GM12878 (cell line): ENCODE data around the gene ATP6V1G2. TPM values are rescaled to one million over a fixed set of nuclear protein-coding genes. Genes with fewer than 3 reads are reported as not detected.

Experiments used
- BACH1 ChIP-seq: fragments of 450-650 bp; IDR thresholded peaks from 2 replicates; pipeline ENCODE4 v1.6.1; 2017; ENCODE audit warnings: mild to moderate bottlenecking, borderline replicate concordance
- CBX3 ChIP-seq: fragments of 200-600 bp; sonication (generic); IDR thresholded peaks from 2 replicates; pipeline ENCODE4 v1.6.1; 2016; ENCODE audit warnings: low read depth, borderline replicate concordance
- CREM ChIP-seq: IDR thresholded peaks from 2 replicates; pipeline ENCODE4 v1.6.1; 2014; ENCODE audit warnings: antibody characterized with exemption, low read depth
- CUX1 ChIP-seq: IDR thresholded peaks from 2 replicates; pipeline ENCODE4 v1.6.1; 2012; ENCODE audit warnings: improper control_type of control experiment, low read depth, low read length; ENCODE audit not compliant: insufficient replicate concordance
- NR2C1 ChIP-seq: fragments of 450-650 bp; IDR thresholded peaks from 2 replicates; pipeline ENCODE4 v1.6.1; 2017; ENCODE audit warnings: antibody characterized with exemption, mild to moderate bottlenecking, moderate library complexity
- POLR2A ChIP-seq: IDR thresholded peaks from 2 replicates; pipeline ENCODE4 v1.6.1; 2011; ENCODE audit warnings: low read depth, mild to moderate bottlenecking, low read length
- polyA plus RNA-seq, 11 experiments: library from polyadenylated mRNA; depleted of rRNA in 4 of 11; unstranded in 6 of 11; stranded (reverse) in 5 of 11; fragments of >200 nt; fragmentation: Nextera tagmentation in 4 of 11; fragmentation: Illumina TruSeq in 1 of 11; extraction: Ambion mirVana in 4 of 11; extraction: Trizol in 1 of 11; gene quantifications; 1 replicate in 1 of 11; 2 replicates in 10 of 11; pipeline versions ENCODE4 v1.2.1 to v1.2.3, GENCODE V29; 2011 to 2016; ENCODE audit warnings: inconsistent platforms in 2 of 11, missing spikeins in 2 of 11, low read depth in 1 of 11
- total RNA-seq, 4 experiments: library from RNA; depleted of rRNA in 3 of 4; stranded (reverse); fragments of >200 nt in 3 of 4; fragmentation: Illumina TruSeq in 1 of 4; extraction: Trizol in 1 of 4; gene quantifications; 2 replicates each; pipeline versions ENCODE4 v1.2.1 to v1.2.3, GENCODE V29; 2013 to 2021
- TF ChIP-seq, protein P1 (sequence below): IDR thresholded peaks from 2 replicates; pipeline ENCODE4 v1.6.1; 2012; ENCODE audit warnings: low read length, inconsistent platforms
- TF ChIP-seq, protein P2 (sequence below): IDR thresholded peaks from 2 replicates; pipeline ENCODE4 v1.6.1; 2012; ENCODE audit warnings: low read depth, low read length, improper control_type of control experiment
- TF ChIP-seq, protein P3 (sequence below): fragments of 450-650 bp; IDR thresholded peaks from 2 replicates; pipeline ENCODE4 v1.6.1; 2016; ENCODE audit warnings: mild to moderate bottlenecking, moderate library complexity, borderline replicate concordance
- TF ChIP-seq, protein P4 (sequence below): fragments of 450-650 bp; conservative IDR thresholded peaks from 2 replicates; pipeline ENCODE4 v1.6.1; 2017; ENCODE audit warnings: mild to moderate bottlenecking, moderate library complexity
- TF ChIP-seq, protein P5 (sequence below): IDR thresholded peaks from 2 replicates; pipeline ENCODE4 v1.6.1; 2012; ENCODE audit warnings: mild to moderate bottlenecking, low read depth, low read length

Gene ATP6V1G2
- total and polyA plus RNA-seq, 10 of the 15 experiments (the other 5 are each of a cell fraction or from before 2014, with no cell fraction given), result 0.45 to 8.9 (median 2.8) TPM

DNA sequence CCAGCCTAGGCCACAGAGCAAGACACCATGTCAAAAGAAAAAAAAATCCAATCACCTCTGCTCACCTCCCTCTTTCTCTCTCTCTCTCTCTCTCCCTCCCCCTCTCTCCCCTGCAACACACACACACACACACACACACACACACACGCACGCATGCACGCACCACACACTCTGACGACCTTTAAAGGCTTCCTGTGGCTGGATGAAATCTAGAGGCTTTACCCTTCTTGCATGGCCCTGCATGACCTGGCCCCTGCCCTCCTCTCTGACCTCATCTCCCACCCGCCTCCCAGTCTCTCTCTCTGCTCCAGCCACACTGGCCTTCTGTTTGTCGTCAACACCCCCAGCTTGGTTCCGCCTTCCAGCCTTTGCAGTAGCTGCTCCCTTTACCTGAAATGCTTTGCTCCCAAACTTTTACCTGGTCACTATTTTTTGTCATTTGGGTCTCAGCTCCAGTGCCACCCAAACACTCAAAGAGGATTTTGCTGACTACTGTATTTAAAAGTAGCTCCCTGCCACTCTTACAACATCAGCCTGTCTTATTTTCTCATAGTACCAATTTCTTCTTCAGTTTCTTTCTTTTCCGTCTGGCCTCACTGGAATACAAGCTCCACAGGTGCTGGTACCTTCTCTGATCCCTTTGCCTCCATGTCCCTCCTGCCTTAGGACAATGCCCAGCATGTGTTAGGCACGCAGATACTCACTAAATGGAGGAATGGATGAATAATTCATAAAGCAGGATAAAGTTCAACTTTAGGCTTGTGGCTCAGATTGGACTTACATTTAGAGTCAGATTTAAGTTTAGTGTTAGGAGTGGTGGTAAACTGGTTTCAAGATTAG, 21.3 kb upstream of the ATP6V1G2 start (continued):
- TF ChIP-seq BACH1 (no peak), CBX3 (no peak), NR2C1 (no peak; the same call in 1 of the 2 replicates), CUX1 (no peak), POLR2A (no peak), CREM (peak; percentile 71; the same call in 1 of the 2 replicates)
- TF ChIP-seq, protein P1, sequence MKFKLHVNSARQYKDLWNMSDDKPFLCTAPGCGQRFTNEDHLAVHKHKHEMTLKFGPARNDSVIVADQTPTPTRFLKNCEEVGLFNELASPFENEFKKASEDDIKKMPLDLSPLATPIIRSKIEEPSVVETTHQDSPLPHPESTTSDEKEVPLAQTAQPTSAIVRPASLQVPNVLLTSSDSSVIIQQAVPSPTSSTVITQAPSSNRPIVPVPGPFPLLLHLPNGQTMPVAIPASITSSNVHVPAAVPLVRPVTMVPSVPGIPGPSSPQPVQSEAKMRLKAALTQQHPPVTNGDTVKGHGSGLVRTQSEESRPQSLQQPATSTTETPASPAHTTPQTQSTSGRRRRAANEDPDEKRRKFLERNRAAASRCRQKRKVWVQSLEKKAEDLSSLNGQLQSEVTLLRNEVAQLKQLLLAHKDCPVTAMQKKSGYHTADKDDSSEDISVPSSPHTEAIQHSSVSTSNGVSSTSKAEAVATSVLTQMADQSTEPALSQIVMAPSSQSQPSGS, result no peak
- TF ChIP-seq, protein P2, sequence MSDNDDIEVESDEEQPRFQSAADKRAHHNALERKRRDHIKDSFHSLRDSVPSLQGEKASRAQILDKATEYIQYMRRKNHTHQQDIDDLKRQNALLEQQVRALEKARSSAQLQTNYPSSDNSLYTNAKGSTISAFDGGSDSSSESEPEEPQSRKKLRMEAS, result no peak
- TF ChIP-seq, protein P3, sequence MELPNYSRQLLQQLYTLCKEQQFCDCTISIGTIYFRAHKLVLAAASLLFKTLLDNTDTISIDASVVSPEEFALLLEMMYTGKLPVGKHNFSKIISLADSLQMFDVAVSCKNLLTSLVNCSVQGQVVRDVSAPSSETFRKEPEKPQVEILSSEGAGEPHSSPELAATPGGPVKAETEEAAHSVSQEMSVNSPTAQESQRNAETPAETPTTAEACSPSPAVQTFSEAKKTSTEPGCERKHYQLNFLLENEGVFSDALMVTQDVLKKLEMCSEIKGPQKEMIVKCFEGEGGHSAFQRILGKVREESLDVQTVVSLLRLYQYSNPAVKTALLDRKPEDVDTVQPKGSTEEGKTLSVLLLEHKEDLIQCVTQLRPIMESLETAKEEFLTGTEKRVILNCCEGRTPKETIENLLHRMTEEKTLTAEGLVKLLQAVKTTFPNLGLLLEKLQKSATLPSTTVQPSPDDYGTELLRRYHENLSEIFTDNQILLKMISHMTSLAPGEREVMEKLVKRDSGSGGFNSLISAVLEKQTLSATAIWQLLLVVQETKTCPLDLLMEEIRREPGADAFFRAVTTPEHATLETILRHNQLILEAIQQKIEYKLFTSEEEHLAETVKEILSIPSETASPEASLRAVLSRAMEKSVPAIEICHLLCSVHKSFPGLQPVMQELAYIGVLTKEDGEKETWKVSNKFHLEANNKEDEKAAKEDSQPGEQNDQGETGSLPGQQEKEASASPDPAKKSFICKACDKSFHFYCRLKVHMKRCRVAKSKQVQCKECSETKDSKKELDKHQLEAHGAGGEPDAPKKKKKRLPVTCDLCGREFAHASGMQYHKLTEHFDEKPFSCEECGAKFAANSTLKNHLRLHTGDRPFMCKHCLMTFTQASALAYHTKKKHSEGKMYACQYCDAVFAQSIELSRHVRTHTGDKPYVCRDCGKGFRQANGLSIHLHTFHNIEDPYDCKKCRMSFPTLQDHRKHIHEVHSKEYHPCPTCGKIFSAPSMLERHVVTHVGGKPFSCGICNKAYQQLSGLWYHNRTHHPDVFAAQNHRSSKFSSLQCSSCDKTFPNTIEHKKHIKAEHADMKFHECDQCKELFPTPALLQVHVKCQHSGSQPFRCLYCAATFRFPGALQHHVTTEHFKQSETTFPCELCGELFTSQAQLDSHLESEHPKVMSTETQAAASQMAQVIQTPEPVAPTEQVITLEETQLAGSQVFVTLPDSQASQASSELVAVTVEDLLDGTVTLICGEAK, result no peak
- TF ChIP-seq, protein P4, sequence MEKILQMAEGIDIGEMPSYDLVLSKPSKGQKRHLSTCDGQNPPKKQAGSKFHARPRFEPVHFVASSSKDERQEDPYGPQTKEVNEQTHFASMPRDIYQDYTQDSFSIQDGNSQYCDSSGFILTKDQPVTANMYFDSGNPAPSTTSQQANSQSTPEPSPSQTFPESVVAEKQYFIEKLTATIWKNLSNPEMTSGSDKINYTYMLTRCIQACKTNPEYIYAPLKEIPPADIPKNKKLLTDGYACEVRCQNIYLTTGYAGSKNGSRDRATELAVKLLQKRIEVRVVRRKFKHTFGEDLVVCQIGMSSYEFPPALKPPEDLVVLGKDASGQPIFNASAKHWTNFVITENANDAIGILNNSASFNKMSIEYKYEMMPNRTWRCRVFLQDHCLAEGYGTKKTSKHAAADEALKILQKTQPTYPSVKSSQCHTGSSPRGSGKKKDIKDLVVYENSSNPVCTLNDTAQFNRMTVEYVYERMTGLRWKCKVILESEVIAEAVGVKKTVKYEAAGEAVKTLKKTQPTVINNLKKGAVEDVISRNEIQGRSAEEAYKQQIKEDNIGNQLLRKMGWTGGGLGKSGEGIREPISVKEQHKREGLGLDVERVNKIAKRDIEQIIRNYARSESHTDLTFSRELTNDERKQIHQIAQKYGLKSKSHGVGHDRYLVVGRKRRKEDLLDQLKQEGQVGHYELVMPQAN, result no peak
- TF ChIP-seq, protein P5, sequence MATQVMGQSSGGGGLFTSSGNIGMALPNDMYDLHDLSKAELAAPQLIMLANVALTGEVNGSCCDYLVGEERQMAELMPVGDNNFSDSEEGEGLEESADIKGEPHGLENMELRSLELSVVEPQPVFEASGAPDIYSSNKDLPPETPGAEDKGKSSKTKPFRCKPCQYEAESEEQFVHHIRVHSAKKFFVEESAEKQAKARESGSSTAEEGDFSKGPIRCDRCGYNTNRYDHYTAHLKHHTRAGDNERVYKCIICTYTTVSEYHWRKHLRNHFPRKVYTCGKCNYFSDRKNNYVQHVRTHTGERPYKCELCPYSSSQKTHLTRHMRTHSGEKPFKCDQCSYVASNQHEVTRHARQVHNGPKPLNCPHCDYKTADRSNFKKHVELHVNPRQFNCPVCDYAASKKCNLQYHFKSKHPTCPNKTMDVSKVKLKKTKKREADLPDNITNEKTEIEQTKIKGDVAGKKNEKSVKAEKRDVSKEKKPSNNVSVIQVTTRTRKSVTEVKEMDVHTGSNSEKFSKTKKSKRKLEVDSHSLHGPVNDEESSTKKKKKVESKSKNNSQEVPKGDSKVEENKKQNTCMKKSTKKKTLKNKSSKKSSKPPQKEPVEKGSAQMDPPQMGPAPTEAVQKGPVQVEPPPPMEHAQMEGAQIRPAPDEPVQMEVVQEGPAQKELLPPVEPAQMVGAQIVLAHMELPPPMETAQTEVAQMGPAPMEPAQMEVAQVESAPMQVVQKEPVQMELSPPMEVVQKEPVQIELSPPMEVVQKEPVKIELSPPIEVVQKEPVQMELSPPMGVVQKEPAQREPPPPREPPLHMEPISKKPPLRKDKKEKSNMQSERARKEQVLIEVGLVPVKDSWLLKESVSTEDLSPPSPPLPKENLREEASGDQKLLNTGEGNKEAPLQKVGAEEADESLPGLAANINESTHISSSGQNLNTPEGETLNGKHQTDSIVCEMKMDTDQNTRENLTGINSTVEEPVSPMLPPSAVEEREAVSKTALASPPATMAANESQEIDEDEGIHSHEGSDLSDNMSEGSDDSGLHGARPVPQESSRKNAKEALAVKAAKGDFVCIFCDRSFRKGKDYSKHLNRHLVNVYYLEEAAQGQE, result no peak
